Testis (tissue), 3 donors: ENCODE measurements around the gene ETV7. TPM values are rescaled to one million over a fixed set of nuclear protein-coding genes. Genes with fewer than 3 reads are reported as not detected.

ENCODE experiments used
- DNase-seq: peaks from one replicate; pipeline ENCODE4 v3.0.0-alpha.2; 2019
- H3K27ac ChIP-seq, 2 donors: fragments of 200-600 bp; sonication (generic); one replicate each; pipeline ENCODE4 v1.5.1; 2019
- H3K27me3 ChIP-seq: fragments of 200-600 bp; sonication (generic); one replicate; pipeline ENCODE4 v1.5.1; 2019
- H3K36me3 ChIP-seq: fragments of 200-600 bp; sonication (generic); one replicate; pipeline ENCODE4 v1.5.1; 2017; ENCODE audit warnings: low read depth; ENCODE audit errors: missing control alignments
- H3K4me1 ChIP-seq: fragments of 200-600 bp; sonication (generic); one replicate; pipeline ENCODE4 v1.5.1; 2019
- H3K4me3 ChIP-seq, 2 donors: fragments of 200-600 bp; sonication (generic); one replicate each; pipeline ENCODE4 v1.5.1; 2017 to 2019
- H3K9me3 ChIP-seq: fragments of 200-600 bp; sonication (generic); one replicate; pipeline ENCODE4 v1.5.1; 2017
- CTCF ChIP-seq, 3 experiments: fragments of 450-650 bp in 2 of 3; fragments of 200-600 bp in 1 of 3; sonication (generic) in 1 of 3; IDR thresholded peaks; one replicate each; pipeline ENCODE4 v1.5.1; 2016 to 2019; ENCODE audit warnings: antibody characterized with exemption in 3 of 3, mild to moderate bottlenecking in 2 of 3, moderate library complexity in 1 of 3
- POLR2A ChIP-seq: fragments of 450-650 bp; IDR thresholded peaks from one replicate; pipeline ENCODE4 v1.6.1; 2017; ENCODE audit warnings: antibody characterized with exemption, mild to moderate bottlenecking, moderate library complexity
- WGBS, 2 donors: methylation state at CpG; one replicate each; pipeline ENCODE4 v1.1.5; 2018; 5-methylcytosine and 5-hydroxymethylcytosine counted together
- intact Hi-C: fragments of 100-400 bp; cut with DNase I; formaldehyde crosslinking; loops from one replicate; pipeline ENCODE4 v1.15.1; 2023; ENCODE audit warnings: low total_unique reads
- polyA plus RNA-seq: library from polyadenylated mRNA; stranded (reverse); fragments of 350-450 nt; fragmentation: Illumina TruSeq; extraction: RNeasy Lipid Tissue Mini Kit (QIAGEN cat#74804); gene quantifications from one replicate; pipeline ENCODE4 v1.2.3, GENCODE V29; 2014; ENCODE audit warnings: low read depth, low replicate concordance; ENCODE audit not compliant: insufficient read depth
- total RNA-seq, 2 donors: library from RNA; depleted of rRNA; stranded (reverse); fragments of >200 nt; gene quantifications; one replicate each; pipeline ENCODE4 v1.2.3, GENCODE V29; 2016

ETV7 gene
- total and polyA plus RNA-seq, 3 donors from 2014 or later: 0.68 to 2.2 (median 1.3) TPM

- 45 to 53% methylated on average over 5 of the region's 5 CpGs for WGBS, 2 donors
- Histone ChIP-seq H3K27me3 (no peaks in the 10 kb centered on the region), H3K4me3 (no peak overlapping the region), H3K4me1 (peaks cover 10% of the 10 kb centered on the region), H3K27ac (no peak overlapping the region), H3K36me3 (no peaks in the 10 kb centered on the region), H3K9me3 (no peaks in the 10 kb centered on the region)
- TF ChIP-seq POLR2A (no peak), CTCF (IDR thresholded peaks at IDR 0.05) (no peak)
- intact Hi-C loops: no loop called here
- no peak for DNase-seq
These were observed 9.9 kb downstream of the ETV7 start for GRCh38 chr6:36377594-36377993.

GRCh38 chr6:36376742-36377141 lies 10.7 kb downstream of the ETV7 start:
- no peaks in the 10 kb centered on the region for H3K36me3 ChIP-seq
- TF ChIP-seq CTCF (IDR thresholded peaks at IDR 0.05) (no peak), POLR2A (no peak)
- DNase-seq: no peak
- no peaks in the 10 kb centered on the region for H3K9me3 ChIP-seq
- WGBS, 2 donors: 85 to 90% methylated on average over 8 of the region's 8 CpGs
- H3K4me3 ChIP-seq: no peak overlapping the region
- H3K27me3 ChIP-seq: no peaks in the 10 kb centered on the region
- intact Hi-C loops: no loop called here
- peaks cover 10% of the 10 kb centered on the region for H3K4me1 ChIP-seq
- H3K27ac ChIP-seq: no peak overlapping the region

- 91 to 93% methylated on average over 8 of the region's 8 CpGs for WGBS, 2 donors
- H3K4me1 ChIP-seq: peaks cover 10% of the 10 kb centered on the region
- no peaks in the 10 kb centered on the region for H3K27me3 ChIP-seq
- H3K9me3 ChIP-seq: no peaks in the 10 kb centered on the region
- TF ChIP-seq POLR2A (no peak), CTCF (IDR thresholded peaks at IDR 0.05) (no peak)
- intact Hi-C loops: no loop called here
- no peak overlapping the region for H3K27ac ChIP-seq
- no peak for DNase-seq
- H3K4me3 ChIP-seq: peak overlapping the region; percentile 0 to 1
- H3K36me3 ChIP-seq: no peaks in the 10 kb centered on the region
These were observed 11.3 kb downstream of the ETV7 start for GRCh38 chr6:36376183-36376582.

GRCh38 chr6:36375644-36376155 lies 11.8 kb downstream of the ETV7 start:
- Histone ChIP-seq H3K27ac (no peak overlapping the region), H3K4me1 (peaks cover 10% of the 10 kb centered on the region), H3K9me3 (no peaks in the 10 kb centered on the region), H3K27me3 (no peaks in the 10 kb centered on the region), H3K4me3 (peak overlapping the region; percentile 0 to 1), H3K36me3 (no peaks in the 10 kb centered on the region)
- DNase-seq: no peak
- intact Hi-C loops: no loop called here
- no peak for TF ChIP-seq POLR2A
- TF ChIP-seq CTCF (IDR thresholded peaks at IDR 0.05): no peak
- 95% methylated on average over 7 to 20 of the region's 20 CpGs for WGBS, 2 donors

- 57 to 67% methylated on average over 8 of the region's 8 CpGs for WGBS, 2 donors
- Histone ChIP-seq H3K4me3 (no peak overlapping the region), H3K36me3 (no peaks in the 10 kb centered on the region), H3K27me3 (no peaks in the 10 kb centered on the region), H3K27ac (peak overlapping the region; percentile 27 to 57), H3K9me3 (no peaks in the 10 kb centered on the region), H3K4me1 (peaks cover 10% of the 10 kb centered on the region)
- intact Hi-C loops: no loop called here
- TF ChIP-seq POLR2A (no peak), CTCF (IDR thresholded peaks at IDR 0.05) (no peak)
- DNase-seq: no peak
These were observed 12.5 kb downstream of the ETV7 start for GRCh38 chr6:36374972-36375371.
